GM12878 (cell line): ENCODE measurements around the gene NSL1. TPM values are rescaled to one million over a fixed set of nuclear protein-coding genes. Genes with fewer than 3 reads are reported as not detected.

Experiments
- ATAC-seq: fragments of 200-7000 bp; cut with Tn5 transposase; 3 replicates; pipeline ENCODE4 v1.9.1; 2020; ENCODE audit warnings: mild to moderate bottlenecking, moderate library complexity
- BruUV-seq: library from RNA; stranded (reverse); fragments of 400-500 nt; replicated peaks from 2 replicates; lab custom pipeline; 2021; lab: Mats Ljungman, UMichigan
- CTCF ChIA-PET: fragments of 300-600 bp; sonication (Branson Sonifier 250); formaldehyde crosslinking; extraction: SDS; loops from one replicate; lab custom pipeline; 2021; ENCODE audit warnings: inconsistent platforms; lab: Yijun Ruan, JAX
- POLR2A ChIA-PET: fragments of 350-600 bp; formaldehyde crosslinking; extraction: SDS; loops from one replicate; lab custom pipeline; 2021; ENCODE audit warnings: inconsistent platforms; lab: Charles Lee
- RAD21 ChIA-PET: fragments of 300-600 bp; sonication (Branson Sonifier 250); formaldehyde crosslinking; loops from one replicate; lab custom pipeline; 2023; ENCODE audit warnings: antibody characterized with exemption; ENCODE audit not compliant: unreplicated experiment; lab: Charles Lee
- SMC1A ChIA-PET: fragments of 300-600 bp; sonication (Branson Sonifier 250); formaldehyde crosslinking; loops from one replicate; lab custom pipeline; 2023; ENCODE audit not compliant: unreplicated experiment, uncharacterized antibody; lab: Charles Lee
- DNase-seq: peaks from one replicate; pipeline ENCODE4 v3.0.0-alpha.2; 2011; ENCODE audit warnings: low read depth, low spot score
- FAIRE-seq: peaks from 3 replicates; lab custom pipeline; 2011; peaks lifted over from hg19 to GRCh38; lab: Jason Lieb, UNC
- H2AFZ ChIP-seq: 2 replicates; pipeline ENCODE4 v1.6.0; 2011; ENCODE audit warnings: low read depth, low read length, control low read depth; ENCODE audit not compliant: control insufficient read depth
- H3K27ac ChIP-seq: 2 replicates; pipeline ENCODE4 v1.5.1; 2011; ENCODE audit warnings: control low read depth; ENCODE audit not compliant: control insufficient read depth, insufficient read depth
- H3K27me3 ChIP-seq, 2 experiments: replicated peaks in 1 of 2; 2 replicates each; pipeline versions ENCODE4 v1.6.0 to v1.6.1; 2011; ENCODE audit warnings: low read length in 1 of 2; ENCODE audit not compliant: control insufficient read depth in 2 of 2, insufficient read depth in 2 of 2
- H3K36me3 ChIP-seq, 2 experiments: 2 replicates each; pipeline ENCODE4 v1.5.1; 2011; ENCODE audit warnings: low read length in 1 of 2; ENCODE audit not compliant: control insufficient read depth in 2 of 2, insufficient read depth in 2 of 2
- H3K4me1 ChIP-seq: 2 replicates; pipeline ENCODE4 v1.6.1; 2011; ENCODE audit warnings: mild to moderate bottlenecking, low read length, moderate library complexity, mixed read lengths; ENCODE audit not compliant: control insufficient read depth, insufficient read depth
- H3K4me2 ChIP-seq: 2 replicates; pipeline ENCODE4 v1.6.0; 2011; ENCODE audit warnings: control low read depth; ENCODE audit not compliant: control insufficient read depth, insufficient read depth
- H3K4me3 ChIP-seq: fragments of 200-600 bp; sonication (generic); 2 replicates; pipeline ENCODE4 v1.5.1; 2016
- H3K79me2 ChIP-seq: 2 replicates; pipeline ENCODE4 v1.6.0; 2011; ENCODE audit warnings: low read length; ENCODE audit not compliant: control insufficient read depth, insufficient read depth
- H3K9ac ChIP-seq: 2 replicates; pipeline ENCODE4 v1.8.0; 2011; ENCODE audit warnings: low read length, control low read depth, mixed read lengths; ENCODE audit not compliant: control insufficient read depth, insufficient read depth
- H3K9me3 ChIP-seq: replicated peaks from 3 replicates; pipeline ENCODE4 v1.5.1; 2011; ENCODE audit warnings: mild to moderate bottlenecking, low read length; ENCODE audit not compliant: control insufficient read depth, insufficient read depth
- H4K20me1 ChIP-seq: 2 replicates; pipeline ENCODE4 v1.6.0; 2011; ENCODE audit not compliant: control insufficient read depth, insufficient read depth
- ATF2 ChIP-seq: IDR thresholded peaks from 2 replicates; pipeline ENCODE4 v1.6.1; 2012; ENCODE audit warnings: low read length, inconsistent platforms
- BCLAF1 ChIP-seq: fragments of 450-650 bp; IDR thresholded peaks from 2 replicates; pipeline ENCODE4 v1.6.1; 2017; ENCODE audit warnings: antibody characterized with exemption, mild to moderate bottlenecking, moderate library complexity
- CBX3 ChIP-seq: fragments of 200-600 bp; sonication (generic); IDR thresholded peaks from 2 replicates; pipeline ENCODE4 v1.6.1; 2016; ENCODE audit warnings: low read depth, borderline replicate concordance
- CREB1 ChIP-seq: IDR thresholded peaks from 2 replicates; pipeline ENCODE4 v1.6.1; 2012; ENCODE audit warnings: low read depth, mild to moderate bottlenecking, inconsistent platforms
- JUNB ChIP-seq: IDR thresholded peaks from 2 replicates; pipeline ENCODE4 v1.6.1; 2016; ENCODE audit warnings: antibody characterized with exemption, mild to moderate bottlenecking
- NBN ChIP-seq: fragments of 450-650 bp; IDR thresholded peaks from 2 replicates; pipeline ENCODE4 v1.6.1; 2016
- PBX3 ChIP-seq: IDR thresholded peaks from 2 replicates; pipeline ENCODE4 v1.6.1; 2011; ENCODE audit warnings: mild to moderate bottlenecking, low read depth, low read length, moderate library complexity; ENCODE audit not compliant: insufficient replicate concordance
- PML ChIP-seq: IDR thresholded peaks from 2 replicates; pipeline ENCODE4 v1.6.1; 2012; ENCODE audit warnings: low read length, inconsistent platforms
- RELA ChIP-seq: fragments of 450-650 bp; IDR thresholded peaks from 2 replicates; pipeline ENCODE4 v1.8.0; 2014; ENCODE audit warnings: borderline replicate concordance; ENCODE audit not compliant: partially characterized antibody
- SKIL ChIP-seq: fragments of 450-650 bp; IDR thresholded peaks from 2 replicates; pipeline ENCODE4 v1.6.1; 2017; ENCODE audit warnings: mild to moderate bottlenecking, low read depth, inconsistent platforms; ENCODE audit not compliant: poor library complexity, severe bottlenecking
- SPI1 ChIP-seq: IDR thresholded peaks from 2 replicates; pipeline ENCODE4 v1.6.1; 2011; ENCODE audit warnings: low read depth, mild to moderate bottlenecking, low read length, moderate library complexity, borderline replicate concordance; ENCODE audit not compliant: insufficient read depth
- ZBTB33 ChIP-seq: fragments of 450-650 bp; IDR thresholded peaks from 2 replicates; pipeline ENCODE4 v1.6.1; 2017; ENCODE audit warnings: mild to moderate bottlenecking
- ZNF207 ChIP-seq: fragments of 450-650 bp; IDR thresholded peaks from 2 replicates; pipeline ENCODE4 v1.6.1; 2014; ENCODE audit warnings: antibody characterized with exemption, mild to moderate bottlenecking, borderline replicate concordance
- WGBS: methylation state at CpG from one replicate; pipeline ENCODE4 v1.1.6; 2016; ENCODE audit warnings: low lambda C conversion rate; ENCODE audit not compliant: insufficient replicate concordance, insufficient coverage; ENCODE audit errors: missing lambda C conversion rate; 5-methylcytosine and 5-hydroxymethylcytosine counted together
- in situ Hi-C: fragments of 300-500 bp; cut with MboI; formaldehyde crosslinking; loops from 9 replicates; pipeline ENCODE4 v1.14.3; 2018; ENCODE audit warnings: mixed read lengths
- intact Hi-C: fragments of 100-400 bp; cut with micrococcal nuclease; formaldehyde crosslinking; loops from one replicate; pipeline ENCODE4 v1.14.2; 2022; ENCODE audit not compliant: unreplicated experiment
- polyA plus RNA-seq, 11 experiments: library from polyadenylated mRNA; depleted of rRNA in 4 of 11; unstranded in 6 of 11; stranded (reverse) in 5 of 11; fragments of >200 nt; fragmentation: Nextera tagmentation in 4 of 11; fragmentation: Illumina TruSeq in 1 of 11; extraction: Ambion mirVana in 4 of 11; extraction: Trizol in 1 of 11; gene quantifications; 1 replicate in 1 of 11; 2 replicates in 10 of 11; pipeline versions ENCODE4 v1.2.1 to v1.2.3, GENCODE V29; 2011 to 2016; ENCODE audit warnings: inconsistent platforms in 2 of 11, missing spikeins in 2 of 11, low read depth in 1 of 11
- total RNA-seq, 4 experiments: library from RNA; depleted of rRNA in 3 of 4; stranded (reverse); fragments of >200 nt in 3 of 4; fragmentation: Illumina TruSeq in 1 of 4; extraction: Trizol in 1 of 4; gene quantifications; 2 replicates each; pipeline versions ENCODE4 v1.2.1 to v1.2.3, GENCODE V29; 2013 to 2021

The NSL1 gene
- total and polyA plus RNA-seq, 10 of the 15 experiments (the other 5 are each of a cell fraction or from before 2014, with no cell fraction given) = 36.7 to 74.2 (median 46.4) TPM

GRCh38 chr1:212824201-212824600 is 32.6 kb upstream of the NSL1 start:
- ATAC-seq = no peak
- ChIA-PET SMC1A (no interaction called here), POLR2A (interaction anchor here (1.4 kb wide), 1 partner anchor 10 kb away, joined by 5 read pairs; no protein-coding TSS in a partner anchor), RAD21 (no interaction called here), CTCF (interaction anchor here (1.4 kb wide), 1 partner anchor 9 kb away, joined by 4 read pairs; no protein-coding TSS in a partner anchor)
- Histone ChIP-seq H3K4me3 (no peak overlapping the region), H3K4me1 (peaks cover 16% of the 10 kb centered on the region), H3K36me3 (no peaks in the 10 kb centered on the region), H2AFZ (no peak overlapping the region), H3K79me2 (no peaks in the 10 kb centered on the region), H4K20me1 (no peaks in the 10 kb centered on the region), H3K4me2 (no peak overlapping the region), H3K27ac (no peak overlapping the region), H3K9me3 (peaks cover 18% of the 10 kb centered on the region), H3K27me3 (no peaks in the 10 kb centered on the region), H3K9ac (no peak overlapping the region)
- FAIRE-seq = no peak
- BruUV-seq = no TSS peak
- in situ Hi-C loops = no loop called here
- TF ChIP-seq SPI1 = no peak
- no peak for TF ChIP-seq BCLAF1
- no peak for TF ChIP-seq JUNB
- TF ChIP-seq ZNF207 = no peak
- no peak for TF ChIP-seq CBX3
- TF ChIP-seq SKIL = no peak
- no peak for TF ChIP-seq PML
- TF ChIP-seq ATF2 = no peak
- TF ChIP-seq NBN = no peak
- TF ChIP-seq RELA = no peak
- no peak for TF ChIP-seq PBX3
- TF ChIP-seq ZBTB33 = no peak
- no peak for TF ChIP-seq CREB1
- DNase-seq = no peak
- intact Hi-C loops = no loop called here
- WGBS = 86% methylated on average over 16 of the region's 16 CpGs
